HG02759 (cell line): ENCODE results near the gene ATIC.
A peak's percentile ranks its signal among the peaks of the same experiment; 100 is the strongest.

ENCODE experiments used
- ATAC-seq: cut with Tn5 transposase; IDR thresholded peaks from one replicate; pipeline ENCODE4 v1.9.1; 2021; ENCODE audit warnings: mild to moderate bottlenecking, moderate library complexity; ENCODE audit not compliant: unreplicated experiment

The ATIC gene

GRCh38 chr2:215314896-215315295 is 3.0 kb downstream of the ATIC start:
- ATAC-seq = no peak

- no peak for ATAC-seq
Measured at GRCh38 chr2:215315301-215315700, 3.4 kb downstream of the ATIC start.

GRCh38 chr2:215316336-215316735 is 4.5 kb downstream of the ATIC start:
- ATAC-seq = no peak

DNA sequence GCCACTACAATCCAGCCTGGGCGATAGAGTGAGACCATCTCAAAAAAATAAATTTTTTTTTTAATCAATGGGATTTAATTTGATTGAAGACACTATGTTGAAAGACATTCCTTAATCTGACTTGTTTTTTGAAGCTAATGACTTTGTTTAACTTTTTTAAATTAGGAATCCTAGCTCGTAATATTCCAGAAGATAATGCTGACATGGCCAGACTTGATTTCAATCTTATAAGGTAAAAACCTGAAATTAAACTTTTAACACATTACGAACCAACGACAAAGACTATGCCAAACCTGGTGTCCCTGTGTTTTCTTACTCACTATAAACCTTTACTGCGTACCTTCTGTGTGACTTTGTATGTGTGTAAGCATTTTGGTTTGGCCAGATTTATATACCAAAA is 7.6 kb downstream of the ATIC start:
- no peak for ATAC-seq

DNA sequence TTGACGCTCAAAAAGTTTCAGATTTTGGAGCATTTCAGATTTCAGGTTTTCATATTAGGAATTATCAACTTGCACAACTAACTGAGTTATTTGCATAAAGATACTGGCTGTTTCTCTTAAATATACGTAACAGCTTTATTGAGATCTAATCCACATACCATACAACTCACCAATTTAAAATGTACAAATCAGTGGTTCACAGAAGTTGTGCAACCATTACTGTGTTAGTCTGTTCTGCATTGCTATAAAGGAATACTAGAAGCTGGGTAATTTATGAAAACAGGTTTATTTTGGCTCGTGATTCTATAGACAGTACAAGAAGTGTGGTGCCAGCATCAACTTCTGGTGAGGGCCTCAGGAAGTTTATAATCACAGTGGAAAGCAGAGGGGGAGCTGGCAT is 8.2 kb downstream of the ATIC start:
- ATAC-seq = no peak

GRCh38 chr2:215320679-215321078 is 8.8 kb downstream of the ATIC start:
- no peak for ATAC-seq

- no peak for ATAC-seq
Measured at GRCh38 chr2:215324811-215325210, 13.0 kb downstream of the ATIC start.

DNA sequence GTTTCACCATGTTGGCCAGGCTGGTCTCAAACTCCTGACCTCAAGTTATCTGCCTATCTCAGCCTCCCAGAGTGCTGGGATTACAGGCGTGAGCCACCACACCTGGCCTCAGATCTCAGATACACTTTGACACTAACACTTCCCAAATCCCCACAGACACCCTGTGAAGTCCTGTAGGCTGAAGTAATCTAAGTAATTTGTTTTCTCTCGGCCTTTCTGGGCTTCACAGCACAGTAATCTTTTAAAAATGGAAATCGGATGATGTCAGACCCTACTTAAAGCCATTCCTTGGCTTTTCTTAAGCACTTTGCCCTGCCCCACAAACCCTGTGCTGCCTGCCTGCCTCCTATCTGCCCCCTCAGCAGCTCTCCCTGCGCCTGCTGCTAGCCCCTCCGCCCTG is 16.2 kb downstream of the ATIC start:
- ATAC-seq = no peak

GRCh38 chr2:215332872-215333595 is 21.2 kb downstream of the ATIC start:
- ATAC-seq = peak; percentile 84

DNA sequence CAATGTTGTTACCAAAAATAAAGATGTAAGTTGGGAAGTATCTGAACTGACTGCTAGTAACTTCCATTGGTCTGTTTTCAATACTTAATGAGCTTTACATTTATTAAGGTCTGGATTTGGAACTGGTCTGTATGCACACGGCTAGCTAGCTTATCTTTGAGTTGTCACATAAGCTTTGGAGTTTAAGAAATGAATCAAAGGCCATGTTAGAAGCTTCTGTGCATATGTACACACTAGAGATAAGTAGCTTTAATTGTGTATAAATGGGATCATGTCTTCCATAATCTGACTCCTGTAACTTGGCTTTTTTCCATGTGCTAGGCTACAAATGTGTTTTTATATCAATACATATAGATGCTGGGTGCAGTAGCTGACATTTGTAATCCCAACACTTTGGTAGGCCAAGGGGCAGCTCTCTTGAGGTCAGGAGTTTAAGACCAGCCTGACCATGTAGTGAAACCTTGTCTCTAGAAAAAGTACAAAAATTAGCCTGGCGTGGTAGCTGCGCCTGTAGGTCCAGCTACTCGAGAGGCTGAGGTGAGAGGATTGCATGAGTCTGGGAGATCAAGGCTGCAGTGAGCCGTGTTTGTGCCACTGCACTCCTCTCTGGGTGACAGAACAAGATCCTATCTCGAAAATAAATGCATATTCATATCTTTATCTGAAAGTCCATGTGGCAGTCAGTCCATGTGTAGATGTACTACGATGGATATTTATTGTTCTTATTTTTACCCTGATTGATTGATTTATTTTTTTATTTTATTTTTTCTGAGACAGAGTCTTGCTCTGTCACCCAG is 27.2 kb downstream of the ATIC start:
- ATAC-seq = no peak

GRCh38 chr2:215347878-215348277 is 36.0 kb downstream of the ATIC start:
- ATAC-seq = no peak

- no peak for ATAC-seq
Measured at GRCh38 chr2:215352602-215353001, 40.7 kb downstream of the ATIC start.

DNA sequence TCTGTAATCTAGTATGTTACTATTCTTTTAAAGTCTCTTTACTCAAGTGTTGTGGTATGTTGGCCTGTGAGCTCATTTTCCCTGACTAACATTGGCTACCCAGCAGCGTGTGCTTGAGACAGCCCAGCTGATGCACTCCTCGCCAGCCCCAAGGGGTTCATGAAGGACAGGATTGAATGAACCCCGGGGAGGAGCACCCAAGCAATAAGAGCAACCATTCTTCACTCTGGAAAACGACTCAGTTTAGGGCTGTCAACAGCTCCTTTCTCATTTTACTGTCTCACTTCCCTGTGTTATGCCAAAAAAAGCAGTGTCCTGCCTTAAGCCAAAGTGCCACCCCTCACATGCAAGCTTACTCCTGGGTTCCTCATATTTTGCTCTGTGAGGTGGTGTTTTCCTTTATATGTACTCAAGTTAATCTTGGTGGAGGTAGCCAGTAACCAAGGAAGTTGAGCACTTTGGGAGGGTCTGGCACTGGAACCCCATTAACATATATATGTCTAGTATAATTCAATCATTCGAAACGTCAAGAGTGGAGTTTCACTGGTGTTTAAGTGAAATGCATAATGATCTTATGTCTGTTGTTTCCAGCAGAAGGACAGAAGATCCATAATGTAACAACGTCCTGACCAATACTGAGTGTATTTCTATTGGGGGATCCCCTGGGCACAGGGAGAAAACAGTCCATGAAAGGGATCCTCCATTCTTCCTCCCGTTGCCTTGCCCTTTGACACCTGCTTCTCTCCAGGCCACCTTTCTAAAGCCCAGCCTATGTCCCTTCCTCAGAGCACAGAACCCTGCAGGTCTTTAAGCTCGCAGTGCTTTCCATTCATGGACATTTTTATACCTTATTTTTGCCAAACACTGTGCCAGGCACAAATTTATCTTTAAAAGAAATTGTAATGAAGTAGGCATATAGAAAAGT is 43.2 kb downstream of the ATIC start:
- no peak for ATAC-seq

DNA sequence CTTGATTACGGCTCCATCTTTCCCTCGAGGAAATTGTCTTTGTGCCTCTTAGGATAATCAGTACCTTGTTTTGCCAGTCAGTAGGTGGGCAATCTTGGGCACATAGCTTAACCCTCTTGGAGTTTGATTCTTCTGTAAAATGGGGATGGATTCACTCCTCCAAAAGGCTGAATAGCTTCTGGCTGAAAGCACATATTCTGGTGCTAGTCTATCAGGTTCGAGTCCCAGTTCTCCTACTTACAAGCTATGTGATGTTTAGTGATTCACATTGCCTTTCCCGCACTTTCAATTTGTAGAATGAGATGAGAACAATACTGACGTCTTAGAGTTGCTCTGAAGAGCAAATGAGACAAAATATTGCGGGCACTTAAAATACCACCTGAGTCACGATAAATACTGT is 43.9 kb downstream of the ATIC start:
- ATAC-seq = no peak

GRCh38 chr2:215356334-215356947 is 44.6 kb downstream of the ATIC start:
- ATAC-seq = no peak

DNA sequence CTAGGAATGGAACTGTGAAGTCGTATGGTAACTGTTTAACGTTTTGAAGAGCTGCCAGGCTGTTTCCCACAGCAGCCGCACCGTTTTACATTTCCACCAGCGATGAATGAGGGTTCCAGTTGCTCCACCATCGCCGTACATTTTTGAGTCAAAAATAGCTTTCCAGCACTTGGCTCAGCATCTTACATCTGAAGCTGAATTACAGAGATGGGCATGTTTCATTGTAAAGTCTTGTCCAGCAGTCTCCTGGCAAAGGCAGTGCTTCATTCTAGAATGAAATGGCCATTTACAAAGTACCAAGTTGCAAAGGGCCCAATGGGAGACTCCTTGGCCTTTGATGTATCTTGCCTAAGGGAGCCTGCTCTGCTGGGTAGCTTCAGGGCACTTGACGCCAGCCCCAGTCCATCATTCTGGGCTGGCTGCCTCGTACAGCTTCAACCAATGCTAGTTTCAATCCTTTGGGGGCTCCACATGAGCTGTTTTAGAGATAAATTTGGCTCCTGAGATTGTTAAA is 45.1 kb downstream of the ATIC start:
- ATAC-seq = no peak

DNA sequence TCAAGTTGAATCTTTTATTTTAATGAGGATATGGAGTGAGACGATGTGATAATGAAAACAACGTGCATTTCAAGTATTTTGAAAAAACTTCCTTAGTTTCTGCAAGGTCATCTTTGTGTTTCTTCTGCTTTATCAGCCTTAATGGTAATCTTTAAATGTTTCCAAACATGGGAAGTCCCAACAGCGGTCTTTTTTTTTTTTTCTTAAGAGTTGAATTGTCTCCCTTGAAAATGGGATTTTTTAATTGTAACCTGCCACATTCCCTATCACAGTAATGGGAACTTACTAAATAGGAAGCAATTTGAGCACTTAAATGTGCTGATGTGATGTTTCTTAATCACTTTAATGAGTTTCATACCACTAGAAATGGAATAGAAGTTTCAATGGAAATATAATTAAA is 45.8 kb downstream of the ATIC start:
- no peak for ATAC-seq

DNA sequence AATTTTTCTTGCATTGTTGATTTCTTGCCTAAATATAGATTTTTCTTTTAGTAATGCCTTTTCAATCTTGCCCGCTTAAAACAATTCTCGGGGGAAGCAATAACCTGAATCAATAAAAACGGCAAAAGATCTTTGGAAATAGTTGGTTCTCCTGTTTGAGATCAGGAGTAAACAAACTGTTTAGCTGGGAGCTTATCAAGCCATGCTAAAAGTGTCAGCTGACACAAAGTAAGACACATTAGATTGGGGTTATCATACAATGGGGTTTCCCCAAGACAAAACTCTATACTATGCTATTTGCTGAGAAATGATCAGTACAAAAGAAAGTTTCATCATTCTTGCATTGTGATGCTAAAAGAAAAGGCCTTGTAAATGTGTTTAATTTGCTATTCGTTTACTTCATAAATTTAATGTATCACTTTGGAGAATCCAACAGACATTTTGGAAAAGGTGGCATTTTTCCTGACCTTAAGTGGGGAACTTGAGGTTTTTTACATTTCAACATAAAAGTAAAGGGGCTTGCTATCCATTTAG is 46.5 kb downstream of the ATIC start:
- no peak for ATAC-seq

DNA sequence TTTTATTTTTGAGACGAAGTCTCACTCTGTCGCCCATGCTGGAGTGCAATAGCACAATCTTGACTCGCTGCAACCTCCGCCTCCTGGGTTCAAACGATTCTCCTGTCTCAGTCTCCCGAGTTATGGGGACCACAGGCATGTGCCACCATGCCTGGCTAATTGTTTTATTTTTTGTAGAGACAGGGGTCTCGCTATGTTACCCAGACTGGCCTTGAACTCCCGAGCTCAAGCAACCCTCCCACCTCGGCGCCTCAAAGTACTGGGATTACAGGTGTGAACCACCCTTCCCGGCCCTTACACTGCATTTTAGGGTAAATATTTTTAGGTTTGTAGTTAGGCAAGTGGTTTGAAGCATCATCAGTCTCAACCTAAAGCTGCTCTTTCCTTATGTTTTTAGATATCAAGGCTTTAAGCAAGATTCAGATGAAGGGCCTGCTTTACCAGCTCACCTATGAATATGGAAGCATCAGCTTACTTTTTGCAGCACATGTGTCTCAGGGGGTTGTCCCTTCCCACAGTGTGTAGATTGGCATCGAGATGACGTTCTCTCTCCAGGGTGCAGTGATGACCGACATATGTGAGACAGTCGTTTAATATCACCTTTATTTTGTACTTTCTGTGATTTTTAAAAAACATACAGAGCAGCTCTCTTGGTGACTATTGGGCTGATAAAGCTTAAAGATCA is 47.2 kb downstream of the ATIC start:
- ATAC-seq = no peak

DNA sequence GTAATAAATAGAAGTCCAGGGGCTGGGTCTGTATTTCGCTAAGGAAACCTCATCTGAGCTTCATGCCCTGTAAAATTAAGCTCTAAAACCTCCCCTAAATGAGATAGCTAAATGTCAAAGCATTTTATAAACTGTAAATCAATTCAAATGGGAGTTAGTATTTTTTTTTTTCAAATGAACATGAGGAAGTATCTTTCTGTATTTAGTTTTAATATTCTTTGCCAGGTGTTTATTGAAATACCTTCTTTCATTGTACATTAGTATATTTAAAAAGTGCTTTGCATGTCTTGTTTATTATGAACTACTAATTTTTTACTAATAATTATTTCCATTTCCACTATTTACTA is 47.7 kb downstream of the ATIC start:
- ATAC-seq = no peak
